Uterine smooth muscle cell (primary cell): Measurements from ENCODE around the gene CARHSP1. TPM values are rescaled to one million over a fixed set of nuclear protein-coding genes. Genes with fewer than 3 reads are reported as not detected.

Source experiments
- total RNA-seq: library from RNA; depleted of rRNA; stranded (reverse); fragments of >200 nt; gene quantifications from 2 replicates; pipeline ENCODE4 v1.2.3, GENCODE V29; 2014

Gene CARHSP1
- 111 and 148 TPM in 2 replicates for total RNA-seq

DNA sequence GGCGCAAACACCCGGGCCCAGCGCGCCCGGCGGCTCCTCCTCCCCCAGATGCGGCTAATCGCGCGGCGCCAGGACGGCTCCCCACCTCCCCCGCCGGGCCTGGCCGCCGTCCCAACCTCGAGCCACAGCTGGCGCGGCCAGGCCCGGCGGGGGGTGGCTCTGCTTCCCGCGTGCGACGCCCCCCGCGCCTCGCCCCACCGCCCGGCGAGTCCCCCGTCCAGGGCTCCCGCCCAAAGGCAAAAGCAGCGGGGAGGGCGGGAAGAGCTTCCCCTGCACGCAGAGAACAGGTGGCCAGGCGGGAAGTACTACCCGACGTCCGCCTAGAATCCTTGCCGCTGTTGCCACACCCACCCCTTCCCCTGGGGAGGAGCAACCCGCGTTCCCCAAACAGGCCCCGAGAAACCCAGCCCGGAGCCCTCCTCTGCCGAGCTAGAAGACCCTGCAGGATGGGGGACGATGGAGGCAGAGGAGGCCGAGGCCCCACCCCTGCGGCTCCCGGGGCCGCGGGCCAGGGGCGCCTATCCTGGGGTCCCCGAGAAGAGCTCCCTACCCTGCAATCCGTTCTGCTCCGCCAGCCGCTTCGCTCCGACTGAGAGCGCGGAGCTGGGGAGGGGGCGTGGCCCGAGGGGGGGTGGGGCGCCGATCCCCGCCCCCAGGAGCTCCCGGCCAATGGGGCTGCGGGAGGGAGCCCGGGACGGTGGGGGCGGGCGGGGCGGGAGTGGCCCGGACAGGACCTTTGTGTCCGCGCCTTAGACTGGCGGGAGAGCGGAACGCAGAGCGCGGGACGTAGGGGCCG, at the start of gene CARHSP1:
CARHSP1 (minus strand) TSS at position 591 of the 796 bp plus-strand sequence. CDS start 9,678 bp downstream, outside the sequence.

DNA sequence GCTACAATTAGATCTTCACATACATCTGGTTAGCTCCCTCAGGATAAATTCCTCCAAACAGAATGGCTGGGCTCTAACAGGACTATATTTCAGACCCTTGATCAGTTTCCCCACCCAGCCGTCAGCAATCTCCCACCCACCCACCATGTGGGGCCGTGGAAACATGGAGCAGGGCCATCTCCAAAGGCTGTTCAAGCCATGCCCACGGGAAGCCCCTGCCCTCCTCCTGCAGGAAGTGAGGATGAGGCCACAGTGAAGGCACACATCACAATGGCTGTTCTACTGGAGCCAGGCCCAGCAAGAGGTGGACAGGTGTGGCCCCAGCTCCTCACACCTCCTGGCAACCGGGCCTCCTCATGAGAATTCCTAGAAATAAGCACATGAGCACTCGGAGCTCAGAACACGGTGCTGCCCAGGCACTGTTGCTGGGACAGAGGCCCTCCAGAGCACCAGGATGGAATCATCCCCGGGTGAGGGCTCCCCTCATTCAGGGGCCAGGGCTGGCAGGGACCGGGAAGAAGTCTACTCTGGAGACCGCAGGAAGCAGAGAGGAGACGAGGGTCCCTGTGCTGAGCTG, 13.3 kb upstream of the CARHSP1 start, which contains the start of gene LITAFD:
LITAFD (plus strand) TSS at position 311 of the 577 bp plus-strand sequence. CDS start 2,005 bp downstream, outside the sequence.

Other genes starting within 250 kb of the CARHSP1 start
- gene METTL22, start 247.3 kb downstream of the CARHSP1 start, total RNA-seq: 30.9 and 33.3 TPM in 2 replicates
- gene ABAT, start 194.4 kb downstream of the CARHSP1 start, total RNA-seq: 0.44 and 1.2 TPM in 2 replicates
- 6.5 and 7.4 TPM in 2 replicates for gene TMEM186, start 71.4 kb downstream of the CARHSP1 start, total RNA-seq
- gene PMM2, start 71.2 kb downstream of the CARHSP1 start, total RNA-seq: 27.4 and 30.7 TPM in 2 replicates
- gene LITAFD, start 13.3 kb upstream of the CARHSP1 start, total RNA-seq: not detected in 2 replicates
- gene USP7, start 94.9 kb upstream of the CARHSP1 start, total RNA-seq: 53.6 and 55.8 TPM in 2 replicates
- gene HAPSTR1, start 222.6 kb upstream of the CARHSP1 start, total RNA-seq: 90.4 and 106 TPM in 2 replicates